HG03460 (cell line): ENCODE measurements around the gene SCUBE3.

Experiments
- ATAC-seq: cut with Tn5 transposase; IDR thresholded peaks from one replicate; pipeline ENCODE4 v1.9.1; 2021; ENCODE audit not compliant: unreplicated experiment

SCUBE3 gene

DNA sequence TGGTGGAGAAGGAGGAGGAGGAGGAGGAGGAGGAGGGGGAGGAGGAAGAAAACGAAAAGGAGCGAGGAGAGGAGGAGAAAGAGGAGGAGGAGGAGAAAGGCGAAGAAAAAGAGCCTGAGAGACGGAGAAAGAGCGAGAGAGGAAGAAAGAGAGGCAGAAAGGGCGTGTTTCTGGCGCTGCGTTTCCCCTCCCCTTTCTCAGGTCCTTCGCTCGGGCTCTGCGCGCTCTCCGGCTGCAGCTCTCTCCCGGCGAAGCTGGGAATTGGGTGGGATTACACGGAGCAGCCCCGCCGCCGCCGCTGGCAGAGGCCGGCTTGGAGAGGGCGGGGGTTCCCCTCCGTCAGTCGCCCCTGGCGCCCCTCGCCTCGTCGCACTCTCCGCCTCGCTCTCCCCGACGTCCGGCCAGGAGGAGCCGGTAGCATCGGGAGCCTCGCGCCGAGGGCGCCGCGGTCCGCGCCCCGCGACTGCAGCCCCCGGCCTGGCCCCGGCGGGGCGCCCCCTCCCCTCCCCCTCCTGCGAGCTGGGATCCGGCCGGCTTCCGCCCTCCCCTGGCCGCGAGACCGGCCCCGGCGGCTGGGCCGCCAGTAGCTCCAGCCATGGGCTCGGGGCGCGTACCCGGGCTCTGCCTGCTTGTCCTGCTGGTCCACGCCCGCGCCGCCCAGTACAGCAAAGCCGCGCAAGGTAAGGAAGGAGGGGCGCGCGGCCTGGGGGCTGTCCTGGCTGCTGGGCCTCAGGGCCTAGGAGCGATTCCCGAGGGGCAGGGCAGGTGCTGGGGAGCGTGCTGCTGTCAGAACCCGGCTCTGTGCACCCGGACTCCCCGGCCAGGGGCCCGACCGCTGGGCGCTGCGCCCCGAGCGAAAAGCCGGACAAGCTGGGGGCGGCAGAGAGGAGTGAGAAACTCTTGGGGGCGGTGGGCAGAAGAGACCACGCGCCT, at the start of gene SCUBE3:
SCUBE3 (plus strand) TSS at position 133 of the 933 bp plus-strand sequence; CDS start at position 596, 463 bp downstream.
- ATAC-seq, result no peak

DNA sequence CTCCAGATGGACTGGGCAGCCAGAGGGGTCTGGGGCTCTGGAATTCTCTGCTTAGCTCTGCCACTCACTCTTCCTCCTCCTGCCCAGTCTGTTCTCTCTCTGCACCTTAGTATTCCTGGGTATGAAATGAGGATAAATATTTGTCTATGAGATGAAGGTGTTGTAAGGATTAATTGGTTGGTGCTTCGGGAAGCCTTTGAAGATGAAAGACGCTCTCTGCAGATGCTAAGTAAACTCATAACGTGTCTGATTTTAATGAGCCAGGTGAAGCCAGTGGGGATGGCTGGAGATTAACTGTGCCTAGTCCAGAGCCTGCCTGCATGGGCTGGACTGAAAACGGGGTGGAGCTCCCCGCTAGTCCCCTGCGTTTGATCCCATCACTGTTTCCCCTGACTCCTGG, 49.5 kb upstream of the SCUBE3 start:
- no peak for ATAC-seq

DNA sequence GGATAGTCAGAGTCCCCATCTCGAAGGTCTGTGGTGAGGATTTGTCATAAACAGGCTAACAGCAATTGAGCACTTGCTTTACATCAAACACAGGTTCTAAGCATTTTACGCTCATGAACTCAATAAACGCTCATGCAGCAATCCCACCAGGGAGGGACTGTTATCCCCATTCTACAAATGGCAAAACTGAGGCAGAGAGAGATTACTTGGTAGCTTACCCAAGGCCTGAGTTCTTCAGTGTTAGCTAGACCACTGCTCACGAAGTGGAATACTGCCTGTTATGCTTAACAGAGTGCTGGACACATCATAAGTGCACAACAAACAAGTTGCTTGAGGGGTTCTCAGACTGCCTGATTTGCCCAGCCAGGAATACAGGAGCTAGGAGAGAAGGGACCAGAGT, 48.9 kb upstream of the SCUBE3 start:
- no peak for ATAC-seq

DNA sequence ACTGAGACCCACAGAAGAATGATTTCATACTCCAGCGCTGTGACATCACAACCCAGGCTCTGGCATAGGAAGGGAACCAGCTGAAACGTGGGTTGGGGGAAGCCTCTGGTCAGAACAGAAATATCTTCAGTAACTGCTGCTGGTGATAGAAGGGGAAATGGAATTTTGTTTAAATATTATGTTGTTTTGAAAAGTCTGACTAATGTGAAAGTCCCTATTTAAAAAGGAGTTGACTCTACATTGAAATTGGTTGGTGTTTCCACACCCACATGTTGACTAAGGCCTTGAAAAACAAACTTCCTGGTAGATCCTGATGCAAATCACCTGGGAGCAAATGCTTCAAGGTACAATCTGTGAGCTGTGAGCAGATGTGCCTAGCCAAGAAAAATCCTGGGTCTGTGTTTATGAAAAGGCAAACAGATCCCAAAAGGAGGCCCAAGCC, 48.1 kb upstream of the SCUBE3 start:
- no peak for ATAC-seq

DNA sequence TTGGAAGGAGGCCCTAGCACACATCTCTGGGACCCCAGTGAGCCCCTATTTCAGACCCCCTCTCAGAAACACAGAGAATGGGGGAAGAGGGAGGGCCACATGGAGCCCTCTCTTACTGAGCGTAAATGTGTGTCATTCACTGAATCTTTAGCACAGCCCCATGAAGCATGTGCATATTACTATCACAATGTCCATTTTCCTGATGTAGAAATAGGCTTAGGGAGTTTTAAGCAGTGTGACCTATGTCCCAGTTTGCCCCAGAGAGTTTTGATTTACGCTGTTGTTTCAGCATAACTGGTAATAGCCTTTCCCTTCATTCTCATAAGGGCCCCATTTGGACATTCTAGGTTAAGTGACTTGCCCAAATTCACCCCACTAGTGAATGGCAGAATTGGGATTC, 47.6 kb upstream of the SCUBE3 start:
- ATAC-seq, result no peak

DNA sequence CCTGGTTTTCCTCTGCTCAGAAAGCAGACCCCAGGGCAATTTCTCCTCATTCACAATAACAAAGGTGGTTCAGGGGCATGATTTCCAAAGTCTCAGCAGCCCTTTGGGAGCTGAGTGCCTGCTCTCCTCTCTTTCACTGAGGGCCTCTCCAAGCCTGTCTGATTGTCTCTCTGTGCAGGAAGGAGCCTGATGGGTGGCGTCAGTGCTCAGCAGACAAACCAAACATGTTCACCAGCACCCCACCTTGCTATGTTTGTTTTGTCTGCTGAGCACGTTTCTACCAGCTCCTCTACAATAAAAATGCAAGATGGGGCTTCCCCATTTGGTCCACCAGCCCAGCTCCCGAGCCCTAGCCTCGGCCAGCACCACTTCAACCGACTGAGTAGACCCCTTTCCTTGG, 47.2 kb upstream of the SCUBE3 start:
- ATAC-seq, result no peak

DNA sequence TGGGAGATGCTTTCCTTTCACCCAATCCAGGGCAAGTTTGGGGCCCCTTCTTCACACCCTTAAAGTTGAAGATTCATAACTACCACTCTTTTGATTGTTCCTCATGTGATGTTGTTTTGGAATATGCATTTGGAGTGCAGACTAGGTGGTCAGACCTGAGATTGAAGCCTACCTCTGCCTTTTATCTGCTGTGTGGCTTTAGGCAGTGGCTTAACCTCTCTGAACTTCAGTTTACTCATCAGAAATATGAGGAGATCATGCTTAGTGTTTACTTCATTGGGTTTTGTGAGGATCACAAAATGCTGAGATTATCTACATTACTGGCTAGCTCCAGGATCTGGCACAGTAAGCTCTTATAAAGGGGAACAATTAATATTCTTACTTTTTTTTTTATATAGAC, 46.3 kb upstream of the SCUBE3 start:
- no peak for ATAC-seq

DNA sequence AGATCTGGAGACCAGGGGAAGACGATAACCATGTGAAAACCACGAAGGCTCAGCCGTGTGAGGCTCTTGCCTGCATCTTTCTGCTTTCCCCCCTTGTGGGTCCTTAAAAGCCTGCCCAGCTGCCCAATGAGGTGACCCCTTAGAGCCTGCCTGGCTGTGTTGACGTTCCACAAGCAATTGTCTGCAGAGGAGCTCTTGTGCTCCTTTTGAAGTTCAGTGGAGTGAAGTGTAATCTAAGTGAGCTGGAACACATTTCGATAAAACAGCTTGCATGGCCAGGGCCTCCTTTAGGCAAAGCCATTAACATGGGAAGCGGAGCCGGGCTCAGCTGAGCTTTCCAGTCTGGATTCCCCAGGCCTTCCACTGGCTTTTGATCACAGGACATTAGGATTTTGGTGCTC, 45.3 kb upstream of the SCUBE3 start:
- no peak for ATAC-seq

DNA sequence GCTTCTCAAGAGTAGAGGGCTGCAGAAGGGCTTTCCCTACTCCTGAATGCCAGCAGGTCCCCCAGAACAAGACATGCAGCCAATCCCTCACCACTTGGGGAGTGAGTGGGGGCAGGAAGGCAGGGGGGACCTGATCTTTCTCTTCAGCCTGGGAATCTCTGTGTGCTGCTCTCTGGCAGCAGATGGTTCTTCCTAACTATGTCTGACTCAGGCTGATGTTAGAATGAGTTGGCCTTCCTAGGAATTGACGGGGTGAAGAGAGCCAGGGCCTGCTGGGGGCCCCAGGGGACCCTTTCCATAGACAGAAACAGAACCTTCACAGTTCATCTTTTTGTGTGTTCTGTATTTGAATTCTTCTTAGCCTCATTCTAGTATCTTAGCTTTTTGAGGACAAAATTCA, 43.6 kb upstream of the SCUBE3 start:
- ATAC-seq, result no peak

DNA sequence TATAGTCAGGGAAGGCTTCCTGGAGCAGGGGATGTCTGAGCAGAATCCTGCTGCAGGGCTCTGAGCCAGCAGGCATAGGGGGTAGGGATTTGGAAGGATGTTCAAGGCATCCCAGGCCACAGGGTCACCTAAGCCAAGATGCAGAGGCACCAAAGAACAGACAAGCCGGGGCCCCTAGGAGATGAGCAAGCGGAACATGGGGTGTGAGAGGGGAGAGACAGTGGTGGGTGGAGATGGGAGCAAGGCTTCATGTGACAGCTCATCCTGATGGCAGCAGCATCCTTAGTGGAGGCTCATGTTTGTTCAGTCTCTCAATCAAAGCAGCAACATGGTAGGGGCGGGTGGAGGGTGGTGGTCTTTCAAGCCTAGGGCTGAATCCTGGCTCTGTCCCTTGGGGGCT, 42.9 kb upstream of the SCUBE3 start:
- ATAC-seq, result no peak

DNA sequence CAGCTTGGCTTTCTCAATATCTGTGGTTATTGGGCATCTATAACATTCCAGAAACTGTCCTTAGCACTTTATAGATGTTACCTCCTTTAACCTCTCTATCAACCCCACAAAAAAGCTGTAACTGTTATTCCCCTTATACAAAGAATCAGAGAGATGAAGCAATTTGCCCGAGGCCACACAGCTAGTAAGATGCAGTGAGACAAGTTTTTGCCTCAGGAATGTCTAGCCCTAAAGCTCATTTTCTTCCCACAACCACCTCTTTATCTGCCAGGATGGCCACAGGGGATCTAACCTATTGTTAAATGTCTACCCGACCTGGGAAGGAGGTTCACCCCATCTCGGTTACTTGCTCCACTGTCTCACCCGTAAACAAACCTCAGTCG, 40.7 kb upstream of the SCUBE3 start:
- no peak for ATAC-seq

DNA sequence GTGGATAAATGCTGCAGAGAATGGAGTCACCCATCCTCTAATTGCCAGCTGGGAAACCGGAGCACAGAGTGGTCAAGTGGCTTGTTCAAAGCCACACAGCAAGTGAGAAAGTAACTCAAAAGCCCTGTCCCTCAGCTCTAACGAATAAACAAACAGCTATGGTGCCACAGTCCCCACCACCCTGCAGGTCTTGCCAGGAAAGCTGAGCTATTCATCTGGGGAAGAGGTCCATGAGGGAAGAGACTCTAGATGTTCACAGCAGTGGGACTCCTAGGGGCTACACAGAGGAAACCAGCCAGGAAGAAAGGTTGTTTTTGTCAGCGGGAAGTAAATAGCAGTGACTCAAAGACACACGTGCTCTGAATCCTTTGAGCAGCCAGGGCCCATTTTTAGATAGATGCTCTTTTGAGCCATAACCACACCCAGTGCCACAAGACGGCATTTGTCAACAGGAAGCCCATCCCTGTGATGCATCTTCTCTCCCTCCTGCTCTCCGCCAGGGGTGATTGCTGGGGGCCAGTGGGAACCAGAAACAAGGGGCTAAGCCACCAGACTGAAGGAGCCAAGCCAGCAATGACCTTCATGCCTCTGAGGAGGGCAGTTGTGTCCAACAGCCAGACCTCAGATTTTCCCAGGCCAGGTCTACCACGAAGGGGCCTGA, 40.2 kb upstream of the SCUBE3 start:
- no peak for ATAC-seq

DNA sequence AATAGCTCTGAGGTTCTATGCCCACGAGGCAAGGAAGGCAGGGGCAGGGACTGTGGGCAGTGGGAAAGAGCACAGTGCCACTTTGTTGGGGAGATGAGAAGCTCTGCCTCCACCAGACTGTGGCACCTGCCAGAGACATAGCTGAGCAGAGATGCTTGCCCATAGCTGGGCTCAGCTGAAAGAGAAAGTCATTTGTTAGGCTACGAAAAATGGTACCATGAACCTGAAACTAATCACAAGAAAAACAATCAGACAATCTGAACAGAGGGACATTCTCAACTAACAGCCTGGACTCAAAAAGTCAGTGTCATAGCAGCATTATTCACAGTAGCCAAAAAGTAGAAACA, 39.7 kb upstream of the SCUBE3 start:
- ATAC-seq, result no peak

DNA sequence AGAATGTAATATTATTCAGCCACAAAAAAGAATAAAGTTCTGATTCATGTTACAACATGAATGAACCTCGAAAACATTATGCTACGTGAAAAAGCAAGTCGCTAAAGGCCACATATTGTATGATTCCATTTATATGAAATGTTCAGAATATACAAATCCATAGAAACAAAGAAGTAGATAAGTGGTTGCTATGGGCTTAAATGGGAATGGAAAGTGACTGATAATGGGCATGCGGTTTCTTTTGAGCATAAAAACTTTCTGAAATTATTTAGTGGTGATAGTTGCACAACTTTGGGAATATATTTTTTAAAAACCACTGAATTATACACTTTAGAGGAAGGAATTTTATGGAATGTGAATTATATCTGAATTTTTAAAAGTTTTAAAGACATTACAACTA, 39.3 kb upstream of the SCUBE3 start:
- no peak for ATAC-seq

DNA sequence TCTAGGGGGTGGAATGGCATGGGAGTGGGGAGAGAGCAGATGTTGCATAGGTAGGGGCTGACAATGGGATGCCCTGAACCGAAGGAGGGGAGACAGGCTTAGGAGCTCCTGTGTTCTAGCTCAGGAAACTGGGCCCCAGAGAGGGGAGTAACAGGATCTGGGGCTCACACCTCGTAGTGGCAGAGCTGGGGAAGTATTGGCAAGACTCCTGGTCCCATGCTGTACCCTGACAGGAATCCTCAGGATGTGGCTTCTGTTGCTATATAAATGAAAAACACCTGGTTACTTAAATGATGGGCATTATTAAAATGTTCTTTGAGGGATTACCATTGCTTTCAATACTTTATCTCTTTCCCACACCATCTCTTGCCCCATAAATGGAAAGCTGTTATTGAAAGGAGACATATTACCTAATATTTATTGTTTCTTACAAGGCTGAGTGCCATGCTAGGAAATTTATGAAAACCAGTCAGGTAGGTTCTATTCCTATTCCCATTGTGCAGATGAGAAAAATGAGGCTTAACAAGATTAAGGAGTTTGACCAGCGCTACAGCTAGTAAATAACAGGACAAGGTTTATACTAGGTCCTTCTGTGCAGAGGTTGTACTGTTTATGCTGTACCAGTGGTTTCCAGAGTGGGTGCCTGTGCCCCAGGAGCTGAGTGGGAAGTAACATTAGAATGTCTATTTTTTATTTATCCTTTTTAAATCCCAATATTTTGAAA, 37.3 kb upstream of the SCUBE3 start:
- ATAC-seq, result no peak

DNA sequence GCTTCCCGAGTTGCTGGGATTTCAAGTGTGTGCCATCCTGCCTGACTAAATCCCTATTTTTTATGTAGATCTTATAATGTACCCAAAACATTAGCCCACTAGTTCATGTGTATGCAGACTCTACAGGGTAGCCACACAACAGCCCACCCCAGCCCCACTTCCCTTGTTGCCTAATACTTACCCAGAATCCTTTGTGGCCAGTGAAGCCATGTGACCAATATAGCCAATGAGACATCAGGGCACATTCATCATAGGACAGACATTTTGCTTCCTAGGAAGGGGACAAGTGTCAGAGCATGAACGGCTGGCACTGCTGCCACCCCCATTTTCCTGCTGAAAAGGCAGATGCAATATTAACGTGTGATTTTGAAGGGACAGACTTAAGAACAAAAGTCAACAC, 36.6 kb upstream of the SCUBE3 start:
- ATAC-seq, result no peak

DNA sequence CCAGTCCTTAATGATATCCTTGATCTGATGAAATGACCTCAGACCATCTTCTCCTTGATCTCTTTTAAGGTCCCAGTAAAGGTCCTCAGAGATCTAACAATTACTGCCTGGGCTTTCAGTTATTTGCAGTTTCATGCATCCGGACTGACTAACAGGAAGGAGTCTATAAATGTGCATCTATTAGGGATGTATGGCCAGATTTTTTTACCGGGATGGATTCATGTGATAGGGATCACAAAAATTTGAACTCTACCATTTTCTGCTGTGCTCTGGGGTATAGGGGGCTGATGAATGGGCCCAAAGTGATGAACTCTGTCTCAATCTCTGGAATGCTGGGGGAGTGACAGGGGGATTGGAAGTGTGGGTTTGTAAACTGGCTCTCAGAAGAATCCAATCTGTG, 36.2 kb upstream of the SCUBE3 start:
- ATAC-seq, result no peak

DNA sequence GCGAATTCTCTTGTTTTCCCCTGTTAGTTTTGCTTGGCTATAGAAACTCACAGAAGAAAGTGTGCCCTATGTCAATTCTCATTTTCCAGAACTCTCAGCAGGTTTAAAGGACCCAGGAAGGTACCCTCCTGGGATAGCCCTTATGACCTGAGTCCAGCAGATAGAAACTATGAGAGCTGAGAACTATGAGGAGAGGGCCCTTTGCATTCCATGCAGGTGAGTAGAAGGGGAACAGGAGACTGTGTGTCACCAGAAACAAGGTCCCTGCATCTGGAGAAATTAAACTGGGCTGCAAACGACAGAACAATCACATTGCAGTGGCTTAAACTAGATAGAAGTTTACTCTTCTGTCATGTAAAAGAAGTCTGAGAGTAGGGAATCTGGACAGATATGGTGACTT, 35.7 kb upstream of the SCUBE3 start:
- ATAC-seq, result no peak

DNA sequence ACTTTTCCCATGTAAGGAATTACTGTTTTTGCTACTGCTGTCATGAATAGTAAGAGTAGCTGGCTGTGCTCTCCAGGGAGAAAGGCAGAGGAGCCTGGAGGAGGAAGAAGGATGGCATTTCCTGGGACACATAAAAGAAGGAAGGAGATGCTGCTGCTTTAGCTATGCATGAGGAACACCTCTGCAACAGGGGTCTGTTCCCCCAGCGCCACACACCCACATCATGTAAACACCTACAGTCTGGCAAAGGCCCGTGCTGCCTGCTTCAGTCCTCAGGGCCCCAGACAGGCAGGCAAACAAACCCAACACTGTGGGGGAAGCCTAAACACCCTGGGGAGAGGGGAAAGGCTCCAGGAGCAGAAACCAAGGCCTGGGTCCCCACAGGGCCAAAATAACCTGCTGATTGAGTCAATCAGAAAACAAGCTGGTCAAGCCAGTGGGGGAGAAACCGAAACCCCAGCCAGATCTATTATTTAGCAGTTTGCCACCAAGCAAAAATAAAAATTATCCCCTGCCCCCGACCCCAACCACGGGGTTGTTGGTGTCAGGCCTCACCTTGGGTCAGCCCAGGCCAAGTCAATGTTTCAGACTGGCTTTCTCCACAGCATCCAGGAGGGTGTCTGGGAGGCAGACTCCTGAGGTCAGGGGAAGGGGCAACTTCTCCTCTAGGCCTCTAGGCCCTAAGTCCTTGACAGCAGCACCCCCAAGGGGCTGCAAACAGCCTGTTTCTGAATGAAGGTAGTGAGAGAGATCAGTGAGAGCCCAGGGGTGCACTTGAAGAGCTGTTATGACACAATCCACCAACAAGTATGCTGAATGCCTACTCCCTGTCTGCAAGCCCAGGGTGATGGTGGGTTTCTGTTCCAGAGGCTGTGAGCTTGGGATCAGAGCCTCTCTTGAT, 34.6 kb upstream of the SCUBE3 start:
- no peak for ATAC-seq

DNA sequence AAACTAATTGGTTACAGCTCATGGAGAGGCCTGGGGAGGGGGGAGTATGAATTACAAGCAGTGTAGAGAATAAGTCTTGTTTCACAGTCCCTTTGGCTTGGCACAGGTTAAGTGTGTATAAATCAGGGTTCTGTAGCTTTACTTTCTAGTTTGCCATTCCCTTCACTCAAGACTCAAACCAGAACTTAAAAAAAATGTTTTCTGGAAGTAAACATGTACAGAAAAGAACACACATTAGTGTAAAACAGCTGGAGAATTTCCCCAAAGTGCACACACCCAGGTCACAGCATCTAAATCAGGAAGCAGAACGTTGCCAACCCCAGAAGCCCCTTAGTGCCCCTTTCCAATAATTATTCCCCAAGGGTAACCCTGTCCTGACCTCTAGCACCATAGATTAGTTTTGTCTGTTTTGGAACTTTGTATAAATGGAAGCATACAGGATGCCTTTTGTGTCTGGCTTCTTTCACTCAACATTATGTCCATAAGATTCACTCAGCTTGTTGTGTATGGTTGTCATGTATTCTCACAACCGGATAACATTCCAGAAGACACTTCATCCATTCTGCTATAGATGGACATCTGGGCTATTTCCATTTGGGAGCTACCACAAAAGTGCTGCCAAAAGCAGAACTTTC, 33.7 kb upstream of the SCUBE3 start:
- no peak for ATAC-seq
